Activated naive CD4-positive, alpha-beta T cell treated with anti-CD3 and anti-CD28 coated beads, Interleukin-2, amount 50 U/mL, for 24 hours (primary cell): ENCODE results near the gene TNPO1.
A peak's percentile ranks its signal among the peaks of the same experiment; 100 is the strongest.

Experiments
- H3K27ac Mint-ChIP-seq: one replicate; pipeline ENCODE4 v1.8.0; 2021; ENCODE audit warnings: mild to moderate bottlenecking, mixed read lengths
- H3K27me3 Mint-ChIP-seq: one replicate; pipeline ENCODE4 v1.8.0; 2021; ENCODE audit warnings: mixed read lengths
- H3K36me3 Mint-ChIP-seq: one replicate; pipeline ENCODE4 v1.8.0; 2021; ENCODE audit warnings: mixed read lengths
- H3K4me1 Mint-ChIP-seq: one replicate; pipeline ENCODE4 v1.8.0; 2021; ENCODE audit warnings: mixed read lengths
- H3K4me3 Mint-ChIP-seq: one replicate; pipeline ENCODE4 v1.8.0; 2021; ENCODE audit warnings: mild to moderate bottlenecking, mixed read lengths
- H3K9me3 Mint-ChIP-seq: one replicate; pipeline ENCODE4 v1.8.0; 2021; ENCODE audit warnings: mixed read lengths

The TNPO1 gene

GRCh38 chr5:72860499-72860898, 44.0 kb downstream of the TNPO1 start:
- Mint-ChIP-seq H3K27me3 (no peaks in the 10 kb centered on the region), H3K4me1 (peaks cover 53% of the 10 kb centered on the region), H3K9me3 (no peaks in the 10 kb centered on the region), H3K4me3 (no peak overlapping the region), H3K27ac (no peak overlapping the region), H3K36me3 (peaks cover 13% of the 10 kb centered on the region)

- H3K27ac Mint-ChIP-seq: peak overlapping the region; percentile 89
- peaks cover 22% of the 10 kb centered on the region for H3K36me3 Mint-ChIP-seq
- H3K9me3 Mint-ChIP-seq: no peaks in the 10 kb centered on the region
- H3K4me3 Mint-ChIP-seq: peak overlapping the region; percentile 21
- no peaks in the 10 kb centered on the region for H3K27me3 Mint-ChIP-seq
- peaks cover 24% of the 10 kb centered on the region for H3K4me1 Mint-ChIP-seq
These were observed 55.0 kb downstream of the TNPO1 start for GRCh38 chr5:72871366-72872024.

GRCh38 chr5:72878854-72879253, 62.4 kb downstream of the TNPO1 start:
- Mint-ChIP-seq H3K27ac (no peak overlapping the region), H3K36me3 (peaks cover 29% of the 10 kb centered on the region)

GRCh38 chr5:72882989-72883388, 66.5 kb downstream of the TNPO1 start:
- Mint-ChIP-seq H3K4me3 (no peak overlapping the region), H3K27me3 (no peaks in the 10 kb centered on the region), H3K36me3 (peaks cover 27% of the 10 kb centered on the region), H3K9me3 (no peaks in the 10 kb centered on the region), H3K4me1 (peaks cover 10% of the 10 kb centered on the region), H3K27ac (no peak overlapping the region)

More at GRCh38 chr5:72878854-72879253, 62.4 kb downstream of the TNPO1 start:
- no peak overlapping the region for H3K4me3 Mint-ChIP-seq
- peaks cover 13% of the 10 kb centered on the region for H3K4me1 Mint-ChIP-seq
- H3K27me3 Mint-ChIP-seq: no peaks in the 10 kb centered on the region
- no peaks in the 10 kb centered on the region for H3K9me3 Mint-ChIP-seq

GRCh38 chr5:72883850-72884249, 67.4 kb downstream of the TNPO1 start:
- Mint-ChIP-seq H3K36me3 (peaks cover 27% of the 10 kb centered on the region), H3K4me1 (peaks cover 10% of the 10 kb centered on the region), H3K27ac (no peak overlapping the region), H3K27me3 (no peaks in the 10 kb centered on the region), H3K4me3 (no peak overlapping the region), H3K9me3 (no peaks in the 10 kb centered on the region)

- Mint-ChIP-seq H3K4me1 (peaks cover 10% of the 10 kb centered on the region), H3K9me3 (no peaks in the 10 kb centered on the region), H3K36me3 (peaks cover 28% of the 10 kb centered on the region), H3K4me3 (no peak overlapping the region), H3K27ac (no peak overlapping the region), H3K27me3 (no peaks in the 10 kb centered on the region)
These were observed 68.4 kb downstream of the TNPO1 start for GRCh38 chr5:72884892-72885291.

GRCh38 chr5:72885824-72886223, 69.4 kb downstream of the TNPO1 start:
- Mint-ChIP-seq H3K27ac (no peak overlapping the region), H3K4me1 (peaks cover 10% of the 10 kb centered on the region), H3K4me3 (no peak overlapping the region), H3K27me3 (no peaks in the 10 kb centered on the region), H3K36me3 (peaks cover 26% of the 10 kb centered on the region), H3K9me3 (no peaks in the 10 kb centered on the region)

GRCh38 chr5:72888595-72888994, 72.1 kb downstream of the TNPO1 start:
- H3K9me3 Mint-ChIP-seq: no peaks in the 10 kb centered on the region
- peaks cover 23% of the 10 kb centered on the region for H3K36me3 Mint-ChIP-seq
- no peaks in the 10 kb centered on the region for H3K27me3 Mint-ChIP-seq
- H3K27ac Mint-ChIP-seq: no peak overlapping the region
- H3K4me1 Mint-ChIP-seq: no peaks in the 10 kb centered on the region
- no peak overlapping the region for H3K4me3 Mint-ChIP-seq

- Mint-ChIP-seq H3K4me3 (no peak overlapping the region), H3K4me1 (no peaks in the 10 kb centered on the region), H3K9me3 (no peaks in the 10 kb centered on the region), H3K27ac (no peak overlapping the region), H3K27me3 (no peaks in the 10 kb centered on the region), H3K36me3 (peaks cover 23% of the 10 kb centered on the region)
These were observed 72.9 kb downstream of the TNPO1 start for GRCh38 chr5:72889324-72889723.

- Mint-ChIP-seq H3K4me1 (peaks cover 4% of the 10 kb centered on the region), H3K27me3 (no peaks in the 10 kb centered on the region), H3K36me3 (peaks cover 24% of the 10 kb centered on the region), H3K4me3 (no peak overlapping the region), H3K27ac (no peak overlapping the region), H3K9me3 (no peaks in the 10 kb centered on the region)
These were observed 76.4 kb downstream of the TNPO1 start for GRCh38 chr5:72892846-72893245.

GRCh38 chr5:72895758-72896157, 79.3 kb downstream of the TNPO1 start:
- Mint-ChIP-seq H3K27me3 (no peaks in the 10 kb centered on the region), H3K4me1 (peaks cover 4% of the 10 kb centered on the region), H3K36me3 (peaks cover 24% of the 10 kb centered on the region), H3K27ac (no peak overlapping the region), H3K9me3 (no peaks in the 10 kb centered on the region), H3K4me3 (no peak overlapping the region)

- H3K4me3 Mint-ChIP-seq: no peak overlapping the region
- no peaks in the 10 kb centered on the region for H3K4me1 Mint-ChIP-seq
- no peak overlapping the region for H3K27ac Mint-ChIP-seq
- peaks cover 19% of the 10 kb centered on the region for H3K36me3 Mint-ChIP-seq
- no peaks in the 10 kb centered on the region for H3K27me3 Mint-ChIP-seq
- H3K9me3 Mint-ChIP-seq: no peaks in the 10 kb centered on the region
These were observed 90.3 kb downstream of the TNPO1 start for GRCh38 chr5:72906806-72907205.

- peaks cover 14% of the 10 kb centered on the region for H3K36me3 Mint-ChIP-seq
- H3K4me1 Mint-ChIP-seq: no peaks in the 10 kb centered on the region
- no peaks in the 10 kb centered on the region for H3K27me3 Mint-ChIP-seq
- no peaks in the 10 kb centered on the region for H3K9me3 Mint-ChIP-seq
- no peak overlapping the region for H3K27ac Mint-ChIP-seq
- no peak overlapping the region for H3K4me3 Mint-ChIP-seq
These were observed 92.2 kb downstream of the TNPO1 start for GRCh38 chr5:72908664-72909063.

GRCh38 chr5:72917371-72917776, 100.9 kb downstream of the TNPO1 start:
- no peaks in the 10 kb centered on the region for H3K9me3 Mint-ChIP-seq
- H3K4me1 Mint-ChIP-seq: no peaks in the 10 kb centered on the region
- H3K4me3 Mint-ChIP-seq: no peak overlapping the region
- no peaks in the 10 kb centered on the region for H3K36me3 Mint-ChIP-seq
- H3K27ac Mint-ChIP-seq: peak overlapping the region; percentile 15
- no peaks in the 10 kb centered on the region for H3K27me3 Mint-ChIP-seq

- H3K4me3 Mint-ChIP-seq: no peak overlapping the region
- no peaks in the 10 kb centered on the region for H3K36me3 Mint-ChIP-seq
- no peak overlapping the region for H3K27ac Mint-ChIP-seq
- H3K27me3 Mint-ChIP-seq: no peaks in the 10 kb centered on the region
- no peaks in the 10 kb centered on the region for H3K9me3 Mint-ChIP-seq
- H3K4me1 Mint-ChIP-seq: no peaks in the 10 kb centered on the region
These were observed 104.4 kb downstream of the TNPO1 start for GRCh38 chr5:72920690-72921502.

GRCh38 chr5:72921886-72922285, 105.4 kb downstream of the TNPO1 start:
- Mint-ChIP-seq H3K9me3 (no peaks in the 10 kb centered on the region), H3K36me3 (no peaks in the 10 kb centered on the region), H3K27ac (no peak overlapping the region), H3K4me1 (no peaks in the 10 kb centered on the region), H3K27me3 (no peaks in the 10 kb centered on the region), H3K4me3 (no peak overlapping the region)
